HG03571 (cell line): ENCODE data around the gene VRK3.
"Not testable (repeated sequence)": the region's sequence is repeated elsewhere in the genome, so short reads cannot be mapped to it uniquely, and the experiment has no call there.

Source experiments
- ATAC-seq: cut with Tn5 transposase; IDR thresholded peaks from one replicate; pipeline ENCODE4 v1.9.1; 2021; ENCODE audit not compliant: unreplicated experiment

Gene VRK3

GRCh38 chr19:49958144-49958543 lies 67.0 kb downstream of the VRK3 start:
- ATAC-seq = not testable (repeated sequence)

GRCh38 chr19:49957262-49957915 lies 67.8 kb downstream of the VRK3 start:
- no peak for ATAC-seq

- no peak for ATAC-seq
Measured at GRCh38 chr19:49956115-49956495, 69.1 kb downstream of the VRK3 start.

- no peak for ATAC-seq
Measured at GRCh38 chr19:49954933-49955332, 70.2 kb downstream of the VRK3 start.

- no peak for ATAC-seq
Measured at GRCh38 chr19:49954092-49954829, 70.9 kb downstream of the VRK3 start.

GRCh38 chr19:49953416-49953815 lies 71.8 kb downstream of the VRK3 start:
- no peak for ATAC-seq

GRCh38 chr19:49952906-49953305 lies 72.3 kb downstream of the VRK3 start:
- ATAC-seq = no peak

GRCh38 chr19:49952479-49952836 lies 72.7 kb downstream of the VRK3 start:
- ATAC-seq = no peak

GRCh38 chr19:49951806-49952478 lies 73.2 kb downstream of the VRK3 start:
- no peak for ATAC-seq

- no peak for ATAC-seq
Measured at GRCh38 chr19:49950956-49951526, 74.1 kb downstream of the VRK3 start.

GRCh38 chr19:49950590-49950948 lies 74.6 kb downstream of the VRK3 start:
- ATAC-seq = no peak

GRCh38 chr19:49949742-49950589 lies 75.2 kb downstream of the VRK3 start:
- no peak for ATAC-seq

- no peak for ATAC-seq
Measured at GRCh38 chr19:49946415-49946814, 78.8 kb downstream of the VRK3 start.

- not testable (repeated sequence) for ATAC-seq
Measured at GRCh38 chr19:49944567-49944966, 80.6 kb downstream of the VRK3 start.

GRCh38 chr19:49940482-49940791 lies 84.7 kb downstream of the VRK3 start:
- no peak for ATAC-seq

GRCh38 chr19:49939721-49940481 lies 85.3 kb downstream of the VRK3 start:
- no peak for ATAC-seq

GRCh38 chr19:49938662-49939061 lies 86.5 kb downstream of the VRK3 start:
- ATAC-seq = no peak

GRCh38 chr19:49937750-49938381 lies 87.3 kb downstream of the VRK3 start:
- ATAC-seq = no peak

- ATAC-seq = no peak
Measured at GRCh38 chr19:49936549-49936948, 88.6 kb downstream of the VRK3 start.

GRCh38 chr19:49933643-49934042 lies 91.5 kb downstream of the VRK3 start:
- ATAC-seq = no peak
